CD14-positive monocyte (primary cell): ENCODE measurements around the gene KXD1. TPM values are rescaled to one million over a fixed set of nuclear protein-coding genes. Genes with fewer than 3 reads are reported as not detected.

ENCODE experiments used
- DNase-seq, 3 donors: peaks; one replicate each; pipeline ENCODE4 v3.0.0-alpha.2; 2011 to 2022
- H2AFZ ChIP-seq: 2 replicates; pipeline ENCODE4 v1.6.0; 2012; ENCODE audit warnings: mild to moderate bottlenecking, low read depth, low read length, inconsistent platforms; ENCODE audit not compliant: insufficient read depth, poor library complexity, severe bottlenecking
- H3K27ac ChIP-seq, 2 donors: 1 replicate in 1 of 2; 2 replicates in 1 of 2; pipeline ENCODE4 v1.5.1; 2012 to 2013; ENCODE audit warnings: low read length in 2 of 2, control low read depth in 1 of 2, inconsistent platforms in 1 of 2, low read depth in 1 of 2, mild to moderate bottlenecking in 1 of 2
- H3K27me3 ChIP-seq, 2 donors: one replicate each; pipeline versions ENCODE4 v1.6.0 to v1.6.1; 2011 to 2013; ENCODE audit warnings: low read length in 2 of 2; ENCODE audit not compliant: control insufficient read depth in 2 of 2, insufficient read depth in 2 of 2
- H3K36me3 ChIP-seq, 2 donors: replicated peaks in 1 of 2; 1 replicate in 1 of 2; 2 replicates in 1 of 2; pipeline versions ENCODE4 v1.5.1 to v1.6.1; 2012 to 2013; ENCODE audit warnings: low read length in 2 of 2, control low read depth in 1 of 2, inconsistent platforms in 1 of 2, mild to moderate bottlenecking in 1 of 2; ENCODE audit not compliant: insufficient read depth in 2 of 2, control insufficient read depth in 1 of 2
- H3K4me1 ChIP-seq, 2 donors: 1 replicate in 1 of 2; 2 replicates in 1 of 2; pipeline versions ENCODE4 v1.5.1 to v1.6.1; 2012 to 2013; ENCODE audit warnings: low read length in 2 of 2, control low read depth in 1 of 2, inconsistent platforms in 1 of 2, mild to moderate bottlenecking in 1 of 2, moderate library complexity in 1 of 2; ENCODE audit not compliant: insufficient read depth in 2 of 2, control insufficient read depth in 1 of 2
- H3K4me2 ChIP-seq: replicated peaks from 2 replicates; pipeline ENCODE3; 2012; ENCODE audit warnings: low read length, moderate library complexity, mild to moderate bottlenecking; ENCODE audit not compliant: poor library complexity, severe bottlenecking; ENCODE audit errors: extremely low read depth
- H3K4me3 ChIP-seq, 3 experiments: fragments of 200-600 bp in 1 of 3; sonication (generic) in 1 of 3; replicated peaks in 1 of 3; 1 replicate in 2 of 3; 2 replicates in 1 of 3; pipeline ENCODE4 v1.5.1; 2011 to 2013; ENCODE audit warnings: low read length in 3 of 3, mild to moderate bottlenecking in 3 of 3, control low read depth in 2 of 3, low read depth in 2 of 3, inconsistent platforms in 1 of 3, moderate library complexity in 1 of 3
- H3K79me2 ChIP-seq: 2 replicates; pipeline ENCODE4 v1.6.0; 2012; ENCODE audit warnings: mild to moderate bottlenecking, control low read depth, inconsistent platforms, low read length, moderate library complexity; ENCODE audit not compliant: insufficient read depth
- H3K9ac ChIP-seq: 2 replicates; pipeline ENCODE4 v1.6.0; 2017; ENCODE audit warnings: low read length, mild to moderate bottlenecking; ENCODE audit not compliant: insufficient read depth, poor library complexity, severe bottlenecking
- H3K9me3 ChIP-seq, 2 donors: replicated peaks in 1 of 2; 1 replicate in 1 of 2; 2 replicates in 1 of 2; pipeline versions ENCODE4 v1.5.1 to v1.6.1; 2012 to 2013; ENCODE audit warnings: low read length in 2 of 2, control low read depth in 1 of 2; ENCODE audit not compliant: control insufficient read depth in 1 of 2, insufficient read depth in 1 of 2
- H4K20me1 ChIP-seq: 2 replicates; pipeline ENCODE4 v1.6.0; 2012; ENCODE audit warnings: mild to moderate bottlenecking, low read length, control low read depth, moderate library complexity; ENCODE audit not compliant: insufficient read depth
- H3K27ac Mint-ChIP-seq, 7 donors: one replicate each; pipeline ENCODE4 v1.8.0; 2020; ENCODE audit warnings: mild to moderate bottlenecking in 7 of 7, mixed read lengths in 7 of 7, moderate library complexity in 6 of 7, inconsistent platforms in 2 of 7
- H3K27me3 Mint-ChIP-seq, 3 donors: one replicate each; pipeline ENCODE4 v1.8.0; 2021 to 2022; ENCODE audit warnings: low read depth in 3 of 3, mild to moderate bottlenecking in 3 of 3, mixed read lengths in 3 of 3, moderate library complexity in 3 of 3, inconsistent platforms in 1 of 3
- H3K36me3 Mint-ChIP-seq, 2 donors: one replicate each; pipeline ENCODE4 v1.8.0; 2020; ENCODE audit warnings: mixed read lengths in 2 of 2, inconsistent platforms in 1 of 2, mild to moderate bottlenecking in 1 of 2
- H3K4me1 Mint-ChIP-seq: one replicate; pipeline ENCODE4 v1.8.0; 2020; ENCODE audit warnings: mild to moderate bottlenecking, mixed read lengths
- H3K4me3 Mint-ChIP-seq, 2 donors: one replicate each; pipeline ENCODE4 v1.8.0; 2020; ENCODE audit warnings: mild to moderate bottlenecking in 2 of 2, mixed read lengths in 2 of 2, moderate library complexity in 1 of 2
- H3K9me3 Mint-ChIP-seq, 7 donors: one replicate each; pipeline ENCODE4 v1.8.0; 2020 to 2022; ENCODE audit warnings: mixed read lengths in 7 of 7, mild to moderate bottlenecking in 6 of 7, moderate library complexity in 6 of 7, inconsistent platforms in 2 of 7
- WGBS: methylation state at CpG from one replicate; pipeline ENCODE4 v1.1.5; 2013; ENCODE audit warnings: missing lambda C conversion rate; ENCODE audit not compliant: insufficient coverage; 5-methylcytosine and 5-hydroxymethylcytosine counted together
- intact Hi-C, 2 donors: fragments of 100-400 bp; cut with micrococcal nuclease; formaldehyde crosslinking; loops; one replicate each; pipeline versions ENCODE4 v1.15.0 to v1.15.1; 2023
- polyA plus RNA-seq, 3 donors: library from polyadenylated mRNA; depleted of rRNA in 1 of 3; unstranded in 2 of 3; stranded (reverse) in 1 of 3; fragments of 300-500 nt in 2 of 3; fragments of >200 nt in 1 of 3; fragmentation: Illumina TruSeq in 2 of 3; gene quantifications; 1 replicate in 2 of 3; 2 replicates in 1 of 3; pipeline ENCODE4 v1.2.3, GENCODE V29; 2012 to 2021
- TF ChIP-seq, protein P1 (sequence below): fragments of 200-600 bp; IDR thresholded peaks from one replicate; pipeline ENCODE4 v1.8.0; 2022; ENCODE audit warnings: antibody characterized with exemption, mild to moderate bottlenecking

Gene KXD1
- polyA plus RNA-seq, 3 donors = 74.4 to 194 (median 87.9) TPM

- Histone ChIP-seq H3K4me3 (no peak overlapping the region), H3K4me1 (peaks cover 55 to 69% of the 10 kb centered on the region in 2 donors), H3K27ac (peak overlapping the region in 1 of 2 donors; percentile 45), H4K20me1 (peaks cover 97% of the 10 kb centered on the region), H3K9ac (no peak overlapping the region), H3K4me2 (no peak overlapping the region), H3K9me3 (no peaks in the 10 kb centered on the region), H3K27me3 (no peaks in the 10 kb centered on the region), H3K79me2 (peaks cover 98% of the 10 kb centered on the region), H3K36me3 (peaks cover 4 to 8% of the 10 kb centered on the region in 2 donors), H2AFZ (no peak overlapping the region)
- Mint-ChIP-seq H3K4me1 (peaks cover 80% of the 10 kb centered on the region), H3K9me3 (no peaks in the 10 kb centered on the region), H3K4me3 (no peak overlapping the region), H3K27ac (peak overlapping the region in 4 of 7 donors; percentile 35 to 81 (median 56)), H3K27me3 (peaks cover 0 to 4% (median 2%) of the 10 kb centered on the region in 3 donors), H3K36me3 (peaks cover 33 to 38% of the 10 kb centered on the region in 2 donors)
- WGBS = 93% methylated on average over 6 of the region's 8 CpGs
- intact Hi-C loops = no loop called here
- TF ChIP-seq, protein P1, sequence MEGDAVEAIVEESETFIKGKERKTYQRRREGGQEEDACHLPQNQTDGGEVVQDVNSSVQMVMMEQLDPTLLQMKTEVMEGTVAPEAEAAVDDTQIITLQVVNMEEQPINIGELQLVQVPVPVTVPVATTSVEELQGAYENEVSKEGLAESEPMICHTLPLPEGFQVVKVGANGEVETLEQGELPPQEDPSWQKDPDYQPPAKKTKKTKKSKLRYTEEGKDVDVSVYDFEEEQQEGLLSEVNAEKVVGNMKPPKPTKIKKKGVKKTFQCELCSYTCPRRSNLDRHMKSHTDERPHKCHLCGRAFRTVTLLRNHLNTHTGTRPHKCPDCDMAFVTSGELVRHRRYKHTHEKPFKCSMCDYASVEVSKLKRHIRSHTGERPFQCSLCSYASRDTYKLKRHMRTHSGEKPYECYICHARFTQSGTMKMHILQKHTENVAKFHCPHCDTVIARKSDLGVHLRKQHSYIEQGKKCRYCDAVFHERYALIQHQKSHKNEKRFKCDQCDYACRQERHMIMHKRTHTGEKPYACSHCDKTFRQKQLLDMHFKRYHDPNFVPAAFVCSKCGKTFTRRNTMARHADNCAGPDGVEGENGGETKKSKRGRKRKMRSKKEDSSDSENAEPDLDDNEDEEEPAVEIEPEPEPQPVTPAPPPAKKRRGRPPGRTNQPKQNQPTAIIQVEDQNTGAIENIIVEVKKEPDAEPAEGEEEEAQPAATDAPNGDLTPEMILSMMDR = no peak
- no peak for DNase-seq
Observed at GRCh38 chr19:18510216-18510615, 47.5 kb upstream of the KXD1 start.

- peaks cover 96% of the 10 kb centered on the region for H4K20me1 ChIP-seq
Observed at GRCh38 chr19:18513868-18514267, 43.8 kb upstream of the KXD1 start.

More at GRCh38 chr19:18513868-18514267, 43.8 kb upstream of the KXD1 start:
- peaks cover 0 to 7% of the 10 kb centered on the region in 2 donors for H3K36me3 ChIP-seq
- peaks cover 98% of the 10 kb centered on the region for H3K79me2 ChIP-seq
- no peak for DNase-seq
- TF ChIP-seq, protein P1 = no peak
- H3K27me3 Mint-ChIP-seq = peaks cover 0 to 4% (median 3%) of the 10 kb centered on the region in 3 donors
- H3K4me1 ChIP-seq = peaks cover 50 to 65% of the 10 kb centered on the region in 2 donors
- H3K4me2 ChIP-seq = no peak overlapping the region
- H3K36me3 Mint-ChIP-seq = peaks cover 32 to 37% of the 10 kb centered on the region in 2 donors
- no peak overlapping the region for H3K4me3 ChIP-seq
- intact Hi-C loops = no loop called here
- H3K4me1 Mint-ChIP-seq = peaks cover 78% of the 10 kb centered on the region
- H3K27ac ChIP-seq = peak overlapping the region in 1 of 2 donors; percentile 53
- no peaks in the 10 kb centered on the region for H3K9me3 ChIP-seq
- no peak overlapping the region for H3K9ac ChIP-seq
- peak overlapping the region; percentile 98 to 100 (median 99) for H3K27ac Mint-ChIP-seq
- 93% methylated on average over 8 of the region's 11 CpGs for WGBS
- no peak overlapping the region for H2AFZ ChIP-seq
- H3K9me3 Mint-ChIP-seq = no peaks in the 10 kb centered on the region
- no peaks in the 10 kb centered on the region for H3K27me3 ChIP-seq
- peak overlapping the region in 1 of 2 donors; percentile 34 for H3K4me3 Mint-ChIP-seq
